Natural killer cell (primary cell): ENCODE results near the gene MACROD2. TPM values are rescaled to one million over a fixed set of nuclear protein-coding genes. Genes with fewer than 3 reads are reported as not detected.

Source experiments
- ATAC-seq, 3 donors: fragments of 150-1000 bp in 2 of 3; fragments of 200-7000 bp in 1 of 3; cut with Tn5 transposase; 1 replicate in 1 of 3; 2 replicates in 2 of 3; pipeline ENCODE4 v1.10.0; 2021; ENCODE audit warnings: mild to moderate bottlenecking in 2 of 3, moderate library complexity in 2 of 3
- DNase-seq, 2 donors: peaks; one replicate each; pipeline versions ENCODE4 v3.0.0 to v3.0.0-alpha.2; 2013 to 2021; ENCODE audit warnings: mixed read lengths in 1 of 2
- H3K27ac ChIP-seq: one replicate; pipeline ENCODE4 v1.5.1; 2013; ENCODE audit warnings: mild to moderate bottlenecking, low read length
- H3K27me3 ChIP-seq: one replicate; pipeline ENCODE4 v1.6.1; 2013; ENCODE audit warnings: low read length; ENCODE audit not compliant: control insufficient read depth, insufficient read depth
- H3K36me3 ChIP-seq: one replicate; pipeline ENCODE4 v1.6.1; 2013; ENCODE audit warnings: low read length; ENCODE audit not compliant: control insufficient read depth, insufficient read depth
- H3K4me1 ChIP-seq: one replicate; pipeline ENCODE4 v1.6.1; 2013; ENCODE audit warnings: low read length; ENCODE audit not compliant: control insufficient read depth, insufficient read depth
- H3K4me3 ChIP-seq: one replicate; pipeline ENCODE4 v1.5.1; 2013; ENCODE audit warnings: low read length
- H3K9me3 ChIP-seq: one replicate; pipeline ENCODE4 v1.6.1; 2013; ENCODE audit warnings: low read length; ENCODE audit not compliant: control insufficient read depth, insufficient read depth
- H3K27ac Mint-ChIP-seq, 2 donors: one replicate each; pipeline ENCODE4 v1.8.0; 2022; ENCODE audit warnings: mild to moderate bottlenecking in 2 of 2, mixed read lengths in 2 of 2, moderate library complexity in 1 of 2
- H3K27me3 Mint-ChIP-seq, 2 donors: one replicate each; pipeline ENCODE4 v1.8.0; 2022; ENCODE audit warnings: low read depth in 2 of 2, mixed read lengths in 2 of 2
- H3K36me3 Mint-ChIP-seq: one replicate; pipeline ENCODE4 v1.8.0; 2022; ENCODE audit warnings: mixed read lengths
- H3K4me1 Mint-ChIP-seq, 2 donors: one replicate each; pipeline ENCODE4 v1.8.0; 2022; ENCODE audit warnings: mixed read lengths in 2 of 2
- H3K4me3 Mint-ChIP-seq: one replicate; pipeline ENCODE4 v1.8.0; 2022; ENCODE audit warnings: mild to moderate bottlenecking, moderate library complexity, mixed read lengths
- H3K9me3 Mint-ChIP-seq, 2 donors: one replicate each; pipeline ENCODE4 v1.8.0; 2022; ENCODE audit warnings: mixed read lengths in 2 of 2
- WGBS: methylation state at CpG from one replicate; pipeline ENCODE4 v1.1.7; 2013; ENCODE audit warnings: missing lambda C conversion rate; ENCODE audit not compliant: insufficient coverage; 5-methylcytosine and 5-hydroxymethylcytosine counted together
- intact Hi-C: fragments of 100-400 bp; cut with micrococcal nuclease; formaldehyde crosslinking; loops from one replicate; pipeline ENCODE4 v1.14.2; 2022
- total RNA-seq, 4 donors: library from RNA; stranded (reverse); fragments of 120-200 nt in 1 of 4; gene quantifications; one replicate each; pipeline versions ENCODE4 v1.2.3 to v1.2.4, GENCODE V29; 2013 to 2022
- TF ChIP-seq, protein P1 (sequence below): fragments of 200-600 bp; IDR thresholded peaks from one replicate; pipeline ENCODE4 v1.8.0; 2022; ENCODE audit warnings: antibody characterized with exemption

The MACROD2 gene
- total RNA-seq, 3 donors from 2014 or later (not counting 1 experiment from before 2014, with no cell fraction given), result 0.19 to 0.88 TPM; not detected in 1

DNA sequence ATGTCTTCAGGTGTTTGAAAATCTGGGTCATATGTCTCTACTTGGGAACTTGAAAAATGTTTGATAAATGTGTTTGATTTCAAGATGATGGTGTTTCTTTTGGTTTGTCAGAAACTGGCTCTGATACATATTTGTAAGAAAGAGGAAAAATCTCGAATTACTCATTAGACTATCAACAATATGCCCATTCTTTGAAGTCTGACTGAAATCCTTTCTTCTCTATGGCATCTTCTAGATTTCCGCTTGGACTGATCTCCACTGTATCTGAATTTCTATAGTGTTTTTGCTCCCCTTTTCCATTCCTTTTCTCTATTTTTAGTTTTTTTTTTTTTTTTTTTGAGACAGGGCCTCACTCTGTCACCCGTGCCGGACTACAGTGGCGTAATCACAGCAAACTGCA lies 1481.5 kb downstream of the MACROD2 start:
- Histone ChIP-seq H3K4me1 (no peaks in the 10 kb centered on the region), H3K27ac (no peak overlapping the region), H3K36me3 (no peaks in the 10 kb centered on the region), H3K4me3 (no peak overlapping the region), H3K9me3 (no peaks in the 10 kb centered on the region), H3K27me3 (no peaks in the 10 kb centered on the region)
- H3K9me3 Mint-ChIP-seq, result peaks cover 8% of the 10 kb centered on the region in 2 donors
- no peak overlapping the region for H3K4me3 Mint-ChIP-seq
- TF ChIP-seq, protein P1, sequence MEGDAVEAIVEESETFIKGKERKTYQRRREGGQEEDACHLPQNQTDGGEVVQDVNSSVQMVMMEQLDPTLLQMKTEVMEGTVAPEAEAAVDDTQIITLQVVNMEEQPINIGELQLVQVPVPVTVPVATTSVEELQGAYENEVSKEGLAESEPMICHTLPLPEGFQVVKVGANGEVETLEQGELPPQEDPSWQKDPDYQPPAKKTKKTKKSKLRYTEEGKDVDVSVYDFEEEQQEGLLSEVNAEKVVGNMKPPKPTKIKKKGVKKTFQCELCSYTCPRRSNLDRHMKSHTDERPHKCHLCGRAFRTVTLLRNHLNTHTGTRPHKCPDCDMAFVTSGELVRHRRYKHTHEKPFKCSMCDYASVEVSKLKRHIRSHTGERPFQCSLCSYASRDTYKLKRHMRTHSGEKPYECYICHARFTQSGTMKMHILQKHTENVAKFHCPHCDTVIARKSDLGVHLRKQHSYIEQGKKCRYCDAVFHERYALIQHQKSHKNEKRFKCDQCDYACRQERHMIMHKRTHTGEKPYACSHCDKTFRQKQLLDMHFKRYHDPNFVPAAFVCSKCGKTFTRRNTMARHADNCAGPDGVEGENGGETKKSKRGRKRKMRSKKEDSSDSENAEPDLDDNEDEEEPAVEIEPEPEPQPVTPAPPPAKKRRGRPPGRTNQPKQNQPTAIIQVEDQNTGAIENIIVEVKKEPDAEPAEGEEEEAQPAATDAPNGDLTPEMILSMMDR, result no peak
- no peak overlapping the region for H3K27ac Mint-ChIP-seq
- H3K27me3 Mint-ChIP-seq, result no peaks in the 10 kb centered on the region
- DNase-seq (no peak), ATAC-seq (no peak)
- 86% methylated on average over 4 of the region's 5 CpGs for WGBS
- intact Hi-C loops, result no loop called here
- no peaks in the 10 kb centered on the region for H3K36me3 Mint-ChIP-seq
- H3K4me1 Mint-ChIP-seq, result no peaks in the 10 kb centered on the region

DNA sequence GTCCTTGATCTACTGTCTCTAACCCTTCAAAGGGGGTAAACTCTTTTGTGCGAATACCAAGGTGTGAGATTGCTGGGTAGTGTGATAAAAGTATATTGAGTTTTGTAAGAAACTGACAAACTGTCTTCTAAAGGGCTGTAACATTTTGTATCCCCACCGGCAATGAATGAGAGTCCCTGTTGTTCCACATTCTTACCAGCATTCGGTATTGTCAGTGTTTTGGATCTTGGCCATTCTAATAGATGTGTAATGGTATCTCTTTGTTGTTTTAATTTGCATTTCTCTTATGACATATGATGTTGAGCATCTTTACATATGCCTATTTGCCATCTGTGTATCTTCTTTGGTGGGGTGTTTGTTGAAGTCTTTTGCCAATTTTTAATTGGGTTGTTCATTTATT lies 1487.2 kb downstream of the MACROD2 start:
- H3K27me3 ChIP-seq, result no peaks in the 10 kb centered on the region
- Mint-ChIP-seq H3K4me3 (no peak overlapping the region), H3K4me1 (no peaks in the 10 kb centered on the region), H3K27ac (no peak overlapping the region), H3K27me3 (no peaks in the 10 kb centered on the region), H3K9me3 (peaks cover 8 to 15% of the 10 kb centered on the region in 2 donors), H3K36me3 (no peaks in the 10 kb centered on the region)
- WGBS, result 57% methylated on average over 2 of the region's 3 CpGs
- intact Hi-C loops, result no loop called here
- DNase-seq (no peak), ATAC-seq (no peak)
- TF ChIP-seq, protein P1, result no peak
- no peak overlapping the region for H3K4me3 ChIP-seq
- no peaks in the 10 kb centered on the region for H3K36me3 ChIP-seq
- no peak overlapping the region for H3K27ac ChIP-seq
- H3K4me1 ChIP-seq, result no peaks in the 10 kb centered on the region
- H3K9me3 ChIP-seq, result no peaks in the 10 kb centered on the region

DNA sequence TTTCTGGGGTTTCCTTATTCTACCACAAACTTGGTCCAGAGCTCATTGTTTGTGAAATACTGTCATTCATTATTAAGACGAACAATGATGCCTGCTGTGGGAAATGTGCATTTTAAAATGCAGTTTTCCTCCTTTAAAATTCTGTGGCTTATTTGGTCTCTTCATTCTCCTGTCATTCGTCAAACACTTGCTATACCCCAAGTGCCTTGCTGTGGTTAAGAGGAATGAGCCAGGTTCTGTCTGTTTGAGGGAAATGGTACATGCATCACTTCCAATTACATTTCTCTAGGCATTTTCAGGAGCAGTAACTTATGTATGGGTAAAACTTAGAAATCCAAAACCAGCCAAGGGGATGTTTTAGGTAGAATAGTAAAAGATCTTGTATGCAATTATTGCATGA lies 1490.2 kb downstream of the MACROD2 start:
- no peaks in the 10 kb centered on the region for H3K9me3 ChIP-seq
- intact Hi-C loops, result no loop called here
- no peak overlapping the region for H3K4me3 ChIP-seq
- no peak for ATAC-seq
- TF ChIP-seq, protein P1, result no peak
- H3K4me1 Mint-ChIP-seq, result no peaks in the 10 kb centered on the region
- H3K27me3 Mint-ChIP-seq, result no peaks in the 10 kb centered on the region
- no peaks in the 10 kb centered on the region for H3K4me1 ChIP-seq
- peaks cover 5 to 10% of the 10 kb centered on the region in 2 donors for H3K9me3 Mint-ChIP-seq
- no peaks in the 10 kb centered on the region for H3K27me3 ChIP-seq
- 75% methylated on average over 1 of the region's 2 CpGs for WGBS
- DNase-seq, result no peak
- H3K36me3 Mint-ChIP-seq, result no peaks in the 10 kb centered on the region
- no peak overlapping the region for H3K27ac ChIP-seq
- H3K36me3 ChIP-seq, result no peaks in the 10 kb centered on the region
- no peak overlapping the region for H3K4me3 Mint-ChIP-seq
- H3K27ac Mint-ChIP-seq, result no peak overlapping the region

DNA sequence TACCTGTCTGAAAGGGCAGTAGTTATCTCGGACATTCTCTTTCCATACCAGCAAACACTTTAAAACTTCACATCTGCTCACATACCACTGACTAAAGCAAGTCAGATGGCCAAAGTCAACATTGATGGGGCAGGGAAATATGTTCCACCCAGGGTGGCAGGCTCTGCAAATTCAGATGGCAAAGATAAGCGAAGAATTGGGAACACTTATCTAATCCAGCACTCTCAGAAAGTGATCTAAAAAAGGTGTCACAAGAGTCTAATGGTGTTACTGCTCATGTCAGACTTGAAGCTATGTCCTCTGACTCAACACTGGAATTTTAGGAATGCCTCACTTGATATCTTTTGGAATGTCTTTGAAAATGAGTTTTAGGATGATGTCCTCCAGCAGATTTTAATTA lies 1491.7 kb downstream of the MACROD2 start:
- intact Hi-C loops, result no loop called here
- TF ChIP-seq, protein P1, result no peak

More for the DNA sequence above, 1491.7 kb downstream of the MACROD2 start:
- Histone ChIP-seq H3K27me3 (no peaks in the 10 kb centered on the region), H3K9me3 (no peaks in the 10 kb centered on the region), H3K36me3 (no peaks in the 10 kb centered on the region), H3K4me1 (no peaks in the 10 kb centered on the region), H3K4me3 (no peak overlapping the region), H3K27ac (no peak overlapping the region)
- H3K36me3 Mint-ChIP-seq, result no peaks in the 10 kb centered on the region
- no peak overlapping the region for H3K27ac Mint-ChIP-seq
- H3K27me3 Mint-ChIP-seq, result no peaks in the 10 kb centered on the region
- 82% methylated on average over 2 of the region's 2 CpGs for WGBS
- H3K9me3 Mint-ChIP-seq, result peaks cover 7 to 8% of the 10 kb centered on the region in 2 donors
- no peaks in the 10 kb centered on the region for H3K4me1 Mint-ChIP-seq
- no peak for DNase-seq
- H3K4me3 Mint-ChIP-seq, result no peak overlapping the region
- no peak for ATAC-seq
